ENCODE results near the gene PCDHGB4.
"Not testable (repeated sequence)": the region's sequence is repeated elsewhere in the genome, so short reads cannot be mapped to it uniquely, and the experiment has no call there.

The PCDHGB4 gene

GRCh38 chr5:141402553-141403243 is 15.2 kb downstream of the PCDHGB4 start, which contains the start of gene PCDHGA9:
PCDHGA9 (plus strand) TSS chr5:141402778; CDS start chr5:141402953, 175 bp downstream.
- no peak for DNase-seq

GRCh38 chr5:141403387-141403786 is 15.9 kb downstream of the PCDHGB4 start:
- no peak for DNase-seq

- not testable (repeated sequence) for DNase-seq
Observed at GRCh38 chr5:141407790-141408505, 20.4 kb downstream of the PCDHGB4 start, which contains the start of gene PCDHGB6. PCDHGB6 (plus strand) TSS chr5:141408021; CDS start chr5:141408203, 182 bp downstream.

- DNase-seq: no peak
Observed at GRCh38 chr5:141409598-141410306, 22.3 kb downstream of the PCDHGB4 start.

- DNase-seq: no peak
Observed at GRCh38 chr5:141411575-141411974, 24.1 kb downstream of the PCDHGB4 start.

GRCh38 chr5:141412854-141413539 is 25.5 kb downstream of the PCDHGB4 start, which contains the start of gene PCDHGA10:
PCDHGA10 (plus strand) TSS chr5:141412987; CDS start chr5:141413176, 189 bp downstream.
- DNase-seq: no peak

GRCh38 chr5:141413540-141414069 is 26.1 kb downstream of the PCDHGB4 start:
- DNase-seq: no peak

GRCh38 chr5:141414548-141415274 is 27.2 kb downstream of the PCDHGB4 start:
- DNase-seq: not testable (repeated sequence)

- DNase-seq: not testable (repeated sequence)
Observed at GRCh38 chr5:141415275-141415618, 27.7 kb downstream of the PCDHGB4 start.

- not testable (repeated sequence) for DNase-seq
Observed at GRCh38 chr5:141417494-141418172, 30.1 kb downstream of the PCDHGB4 start, which contains the start of gene PCDHGB7. PCDHGB7 (plus strand) TSS chr5:141417677; CDS start chr5:141417860, 183 bp downstream.

GRCh38 chr5:141419074-141419880 is 31.8 kb downstream of the PCDHGB4 start:
- no peak for DNase-seq

GRCh38 chr5:141420855-141421488 is 33.5 kb downstream of the PCDHGB4 start, which contains the start of gene PCDHGA11:
PCDHGA11 (plus strand) TSS chr5:141421051; CDS start chr5:141421228, 177 bp downstream.
- DNase-seq: no peak

- DNase-seq: no peak
Observed at GRCh38 chr5:141421489-141421855, 34.0 kb downstream of the PCDHGB4 start.

- no peak for DNase-seq
Observed at GRCh38 chr5:141422742-141423291, 35.3 kb downstream of the PCDHGB4 start.

- DNase-seq: no peak
Observed at GRCh38 chr5:141427783-141428426, 40.4 kb downstream of the PCDHGB4 start.

- no peak for DNase-seq
Observed at GRCh38 chr5:141430332-141431113, 43.0 kb downstream of the PCDHGB4 start, which contains the start of gene PCDHGA12. PCDHGA12 (plus strand) TSS chr5:141430507; CDS start chr5:141430760, 253 bp downstream.

GRCh38 chr5:141431286-141431685 is 43.8 kb downstream of the PCDHGB4 start:
- no peak for DNase-seq

- DNase-seq: not testable (repeated sequence)
Observed at GRCh38 chr5:141432308-141432707, 44.8 kb downstream of the PCDHGB4 start.

Data from DMS79 (cell line).